ENCODE data around the gene MSRB3. TPM values are rescaled to one million over a fixed set of nuclear protein-coding genes. Genes with fewer than 3 reads are reported as not detected.

MSRB3 gene
- total and polyA plus RNA-seq, 4 donors = 1.0 to 5.2 (median 3.1) TPM

- Histone ChIP-seq H3K4me3 (ENCODE audit: low read depth in 1 of 3, low read length in 3 of 3) (no peak overlapping the region), H3K9me3 (ENCODE audit: control insufficient read depth in 4 of 4, low read length in 3 of 4) (no peaks in the 10 kb centered on the region), H3K27me3 (ENCODE audit: control insufficient read depth in 4 of 4, insufficient read depth in 4 of 4, low read length in 3 of 4) (no peaks in the 10 kb centered on the region), H3K27ac (ENCODE audit: low read depth in 1 of 2, low read length in 2 of 2) (no peak overlapping the region), H3K36me3 (ENCODE audit: control insufficient read depth in 4 of 4, insufficient read depth in 3 of 4, low read depth in 1 of 4, low read length in 3 of 4) (no peaks in the 10 kb centered on the region), H3K9ac (ENCODE audit: low read depth in 1 of 2, low read length in 2 of 2) (no peak overlapping the region), H3K4me1 (ENCODE audit: control insufficient read depth in 4 of 4, insufficient read depth in 4 of 4, low read length in 3 of 4) (peaks cover 0 to 14% (median 7%) of the 10 kb centered on the region in 4 donors)
- no peak for DNase-seq (ENCODE audit: low spot score)
- TF ChIP-seq FOXA2 (IDR thresholded peaks at IDR 0.05) = no peak
- no peak for TF ChIP-seq FOXA1 (IDR thresholded peaks at IDR 0.05)
- TF ChIP-seq RXRA (IDR thresholded peaks at IDR 0.05) = no peak
- no peak for TF ChIP-seq HNF4A (conservative IDR thresholded peaks at IDR 0.05)
- TF ChIP-seq YY1 (IDR thresholded peaks at IDR 0.05) = no peak
- no peak for TF ChIP-seq ATF3 (IDR thresholded peaks at IDR 0.05)
- TF ChIP-seq, protein P1, sequence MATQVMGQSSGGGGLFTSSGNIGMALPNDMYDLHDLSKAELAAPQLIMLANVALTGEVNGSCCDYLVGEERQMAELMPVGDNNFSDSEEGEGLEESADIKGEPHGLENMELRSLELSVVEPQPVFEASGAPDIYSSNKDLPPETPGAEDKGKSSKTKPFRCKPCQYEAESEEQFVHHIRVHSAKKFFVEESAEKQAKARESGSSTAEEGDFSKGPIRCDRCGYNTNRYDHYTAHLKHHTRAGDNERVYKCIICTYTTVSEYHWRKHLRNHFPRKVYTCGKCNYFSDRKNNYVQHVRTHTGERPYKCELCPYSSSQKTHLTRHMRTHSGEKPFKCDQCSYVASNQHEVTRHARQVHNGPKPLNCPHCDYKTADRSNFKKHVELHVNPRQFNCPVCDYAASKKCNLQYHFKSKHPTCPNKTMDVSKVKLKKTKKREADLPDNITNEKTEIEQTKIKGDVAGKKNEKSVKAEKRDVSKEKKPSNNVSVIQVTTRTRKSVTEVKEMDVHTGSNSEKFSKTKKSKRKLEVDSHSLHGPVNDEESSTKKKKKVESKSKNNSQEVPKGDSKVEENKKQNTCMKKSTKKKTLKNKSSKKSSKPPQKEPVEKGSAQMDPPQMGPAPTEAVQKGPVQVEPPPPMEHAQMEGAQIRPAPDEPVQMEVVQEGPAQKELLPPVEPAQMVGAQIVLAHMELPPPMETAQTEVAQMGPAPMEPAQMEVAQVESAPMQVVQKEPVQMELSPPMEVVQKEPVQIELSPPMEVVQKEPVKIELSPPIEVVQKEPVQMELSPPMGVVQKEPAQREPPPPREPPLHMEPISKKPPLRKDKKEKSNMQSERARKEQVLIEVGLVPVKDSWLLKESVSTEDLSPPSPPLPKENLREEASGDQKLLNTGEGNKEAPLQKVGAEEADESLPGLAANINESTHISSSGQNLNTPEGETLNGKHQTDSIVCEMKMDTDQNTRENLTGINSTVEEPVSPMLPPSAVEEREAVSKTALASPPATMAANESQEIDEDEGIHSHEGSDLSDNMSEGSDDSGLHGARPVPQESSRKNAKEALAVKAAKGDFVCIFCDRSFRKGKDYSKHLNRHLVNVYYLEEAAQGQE (IDR thresholded peaks at IDR 0.05) = no peak
- no peak for TF ChIP-seq GABPA (IDR thresholded peaks at IDR 0.05 in 1 of 2, conservative IDR thresholded peaks at IDR 0.05 in 1 of 2)
- no peak for TF ChIP-seq TAF1 (conservative IDR thresholded peaks at IDR 0.05)
- TF ChIP-seq, protein P2, sequence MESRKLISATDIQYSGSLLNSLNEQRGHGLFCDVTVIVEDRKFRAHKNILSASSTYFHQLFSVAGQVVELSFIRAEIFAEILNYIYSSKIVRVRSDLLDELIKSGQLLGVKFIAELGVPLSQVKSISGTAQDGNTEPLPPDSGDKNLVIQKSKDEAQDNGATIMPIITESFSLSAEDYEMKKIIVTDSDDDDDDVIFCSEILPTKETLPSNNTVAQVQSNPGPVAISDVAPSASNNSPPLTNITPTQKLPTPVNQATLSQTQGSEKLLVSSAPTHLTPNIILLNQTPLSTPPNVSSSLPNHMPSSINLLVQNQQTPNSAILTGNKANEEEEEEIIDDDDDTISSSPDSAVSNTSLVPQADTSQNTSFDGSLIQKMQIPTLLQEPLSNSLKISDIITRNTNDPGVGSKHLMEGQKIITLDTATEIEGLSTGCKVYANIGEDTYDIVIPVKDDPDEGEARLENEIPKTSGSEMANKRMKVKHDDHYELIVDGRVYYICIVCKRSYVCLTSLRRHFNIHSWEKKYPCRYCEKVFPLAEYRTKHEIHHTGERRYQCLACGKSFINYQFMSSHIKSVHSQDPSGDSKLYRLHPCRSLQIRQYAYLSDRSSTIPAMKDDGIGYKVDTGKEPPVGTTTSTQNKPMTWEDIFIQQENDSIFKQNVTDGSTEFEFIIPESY (IDR thresholded peaks at IDR 0.05) = no peak
- TF ChIP-seq HNF4G (IDR thresholded peaks at IDR 0.05) = no peak
- no peak for TF ChIP-seq SP1 (IDR thresholded peaks at IDR 0.05)
- no peak for TF ChIP-seq JUND (IDR thresholded peaks at IDR 0.05)
- no peak for TF ChIP-seq RAD21 (IDR thresholded peaks at IDR 0.05)
- TF ChIP-seq EGR1 (IDR thresholded peaks at IDR 0.05; ENCODE audit: low read depth in 2 of 2) = no peak
- TF ChIP-seq NR2F2 (IDR thresholded peaks at IDR 0.05) = no peak
- WGBS = 77% methylated on average over 3 of the region's 3 CpGs
Measured at GRCh38 chr12:65280306-65280705, 1.8 kb downstream of the MSRB3 start.

DNA sequence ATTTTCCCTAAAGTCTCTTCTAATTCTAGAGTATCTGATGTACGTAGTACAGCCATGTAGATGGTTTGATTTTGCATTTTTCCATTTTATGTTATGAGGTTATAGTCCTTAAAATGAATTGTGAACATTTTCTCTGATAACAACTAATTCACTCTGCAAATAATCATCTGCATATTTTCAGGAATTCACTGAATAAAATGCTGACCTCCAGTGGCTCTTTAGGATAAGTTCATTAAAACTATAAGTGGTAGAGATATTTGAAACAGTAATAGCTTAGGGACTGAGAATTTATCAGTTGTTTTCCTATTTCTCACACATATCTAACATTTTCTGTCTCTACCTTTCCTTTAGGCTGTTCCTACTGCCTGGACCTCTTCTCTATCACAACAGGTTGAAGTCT is 4.4 kb downstream of the MSRB3 start:
- H3K27me3 ChIP-seq (ENCODE audit: control insufficient read depth in 4 of 4, insufficient read depth in 4 of 4, low read length in 3 of 4) = no peaks in the 10 kb centered on the region
- no peak for DNase-seq (ENCODE audit: low spot score)
- WGBS = 91% methylated on average over 1 of the region's 1 CpG
- TF ChIP-seq FOXA1 (IDR thresholded peaks at IDR 0.05) (no peak), JUND (IDR thresholded peaks at IDR 0.05) (no peak), FOXA2 (IDR thresholded peaks at IDR 0.05) (no peak), GABPA (IDR thresholded peaks at IDR 0.05 in 1 of 2, conservative IDR thresholded peaks at IDR 0.05 in 1 of 2) (no peak), SP1 (IDR thresholded peaks at IDR 0.05) (no peak), HNF4A (conservative IDR thresholded peaks at IDR 0.05) (no peak), HNF4G (IDR thresholded peaks at IDR 0.05) (no peak), RXRA (IDR thresholded peaks at IDR 0.05) (no peak), EGR1 (IDR thresholded peaks at IDR 0.05; ENCODE audit: low read depth in 2 of 2) (no peak), TAF1 (conservative IDR thresholded peaks at IDR 0.05) (no peak), RAD21 (IDR thresholded peaks at IDR 0.05) (no peak), NR2F2 (IDR thresholded peaks at IDR 0.05) (no peak), ATF3 (IDR thresholded peaks at IDR 0.05) (no peak), YY1 (IDR thresholded peaks at IDR 0.05) (no peak)
- TF ChIP-seq, protein P2 (IDR thresholded peaks at IDR 0.05) = no peak
- TF ChIP-seq, protein P3, sequence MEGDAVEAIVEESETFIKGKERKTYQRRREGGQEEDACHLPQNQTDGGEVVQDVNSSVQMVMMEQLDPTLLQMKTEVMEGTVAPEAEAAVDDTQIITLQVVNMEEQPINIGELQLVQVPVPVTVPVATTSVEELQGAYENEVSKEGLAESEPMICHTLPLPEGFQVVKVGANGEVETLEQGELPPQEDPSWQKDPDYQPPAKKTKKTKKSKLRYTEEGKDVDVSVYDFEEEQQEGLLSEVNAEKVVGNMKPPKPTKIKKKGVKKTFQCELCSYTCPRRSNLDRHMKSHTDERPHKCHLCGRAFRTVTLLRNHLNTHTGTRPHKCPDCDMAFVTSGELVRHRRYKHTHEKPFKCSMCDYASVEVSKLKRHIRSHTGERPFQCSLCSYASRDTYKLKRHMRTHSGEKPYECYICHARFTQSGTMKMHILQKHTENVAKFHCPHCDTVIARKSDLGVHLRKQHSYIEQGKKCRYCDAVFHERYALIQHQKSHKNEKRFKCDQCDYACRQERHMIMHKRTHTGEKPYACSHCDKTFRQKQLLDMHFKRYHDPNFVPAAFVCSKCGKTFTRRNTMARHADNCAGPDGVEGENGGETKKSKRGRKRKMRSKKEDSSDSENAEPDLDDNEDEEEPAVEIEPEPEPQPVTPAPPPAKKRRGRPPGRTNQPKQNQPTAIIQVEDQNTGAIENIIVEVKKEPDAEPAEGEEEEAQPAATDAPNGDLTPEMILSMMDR (IDR thresholded peaks at IDR 0.05; ENCODE audit: low read depth, low read length, missing input control) = no peak
- TF ChIP-seq, protein P1 (IDR thresholded peaks at IDR 0.05) = no peak

More for the DNA sequence above, 4.4 kb downstream of the MSRB3 start:
- no peak overlapping the region for H3K4me3 ChIP-seq (ENCODE audit: low read depth in 1 of 3, low read length in 3 of 3)
- H3K4me1 ChIP-seq (ENCODE audit: control insufficient read depth in 4 of 4, insufficient read depth in 4 of 4, low read length in 3 of 4) = peaks cover 0 to 14% (median 7%) of the 10 kb centered on the region in 4 donors
- no peak overlapping the region for H3K27ac ChIP-seq (ENCODE audit: low read depth in 1 of 2, low read length in 2 of 2)
- H3K36me3 ChIP-seq (ENCODE audit: control insufficient read depth in 4 of 4, insufficient read depth in 3 of 4, low read depth in 1 of 4, low read length in 3 of 4) = no peaks in the 10 kb centered on the region
- H3K9ac ChIP-seq (ENCODE audit: low read depth in 1 of 2, low read length in 2 of 2) = no peak overlapping the region
- no peaks in the 10 kb centered on the region for H3K9me3 ChIP-seq (ENCODE audit: control insufficient read depth in 4 of 4, low read length in 3 of 4)

Measured in liver (tissue), 9 donors.